Dermis lymphatic vessel endothelial cell (primary cell): ENCODE results near the gene RFK. TPM values are rescaled to one million over a fixed set of nuclear protein-coding genes. Genes with fewer than 3 reads are reported as not detected.

ENCODE experiments used
- total RNA-seq: library from RNA; depleted of rRNA; stranded (reverse); fragments of >200 nt; gene quantifications from 2 replicates; pipeline ENCODE4 v1.2.1, GENCODE V29; 2014

The RFK gene
- 50.4 and 50.7 TPM in 2 replicates for total RNA-seq

GRCh38 chr9:76394195-76394959 is at the start of gene RFK:
Gene RFK (minus strand): TSS chr9:76394426. CDS start chr9:76394171, 255 bp downstream.

Other genes starting within 250 kb of the RFK start
- 3.6 and 9.3 TPM in 2 replicates for gene GCNT1, start 64.8 kb upstream of the RFK start, total RNA-seq